Ovary (tissue), 3 donors: Measurements from ENCODE around the gene RGS13.

Experiments
- POLR2A ChIP-seq: fragments of 450-650 bp; IDR thresholded peaks from one replicate; pipeline ENCODE4 v1.6.1; 2017; ENCODE audit warnings: antibody characterized with exemption, mild to moderate bottlenecking, moderate library complexity
- TF ChIP-seq, protein P1 (sequence below), 3 donors: fragments of 450-650 bp in 2 of 3; fragments of 200-600 bp in 1 of 3; IDR thresholded peaks; one replicate each; pipeline versions ENCODE4 v1.5.1 to v1.8.0; 2016 to 2022; ENCODE audit warnings: antibody characterized with exemption in 3 of 3, mild to moderate bottlenecking in 1 of 3
- donor health status: DM: no; HTN: no; CAD: no.

DNA sequence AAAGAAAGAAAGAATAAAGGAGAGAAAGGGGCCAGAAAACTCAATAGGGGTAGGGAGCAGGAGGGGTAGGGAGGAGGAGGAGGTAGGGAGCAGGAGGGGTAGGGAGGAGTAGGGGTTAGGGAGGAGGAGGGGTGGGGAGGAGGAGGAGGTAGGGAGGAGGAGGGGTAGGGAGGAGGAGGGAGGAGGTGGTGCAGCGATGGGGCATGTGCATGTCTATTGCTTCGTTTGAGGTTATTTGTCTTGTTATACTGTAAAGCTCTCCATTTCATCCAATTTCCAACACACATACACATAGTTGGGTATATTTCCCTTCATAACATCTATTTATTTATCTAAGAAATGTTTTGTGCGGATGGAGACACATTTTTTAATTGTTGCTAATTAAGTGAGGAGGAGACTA, 40.6 kb upstream of the RGS13 start:
- TF ChIP-seq, protein P1, sequence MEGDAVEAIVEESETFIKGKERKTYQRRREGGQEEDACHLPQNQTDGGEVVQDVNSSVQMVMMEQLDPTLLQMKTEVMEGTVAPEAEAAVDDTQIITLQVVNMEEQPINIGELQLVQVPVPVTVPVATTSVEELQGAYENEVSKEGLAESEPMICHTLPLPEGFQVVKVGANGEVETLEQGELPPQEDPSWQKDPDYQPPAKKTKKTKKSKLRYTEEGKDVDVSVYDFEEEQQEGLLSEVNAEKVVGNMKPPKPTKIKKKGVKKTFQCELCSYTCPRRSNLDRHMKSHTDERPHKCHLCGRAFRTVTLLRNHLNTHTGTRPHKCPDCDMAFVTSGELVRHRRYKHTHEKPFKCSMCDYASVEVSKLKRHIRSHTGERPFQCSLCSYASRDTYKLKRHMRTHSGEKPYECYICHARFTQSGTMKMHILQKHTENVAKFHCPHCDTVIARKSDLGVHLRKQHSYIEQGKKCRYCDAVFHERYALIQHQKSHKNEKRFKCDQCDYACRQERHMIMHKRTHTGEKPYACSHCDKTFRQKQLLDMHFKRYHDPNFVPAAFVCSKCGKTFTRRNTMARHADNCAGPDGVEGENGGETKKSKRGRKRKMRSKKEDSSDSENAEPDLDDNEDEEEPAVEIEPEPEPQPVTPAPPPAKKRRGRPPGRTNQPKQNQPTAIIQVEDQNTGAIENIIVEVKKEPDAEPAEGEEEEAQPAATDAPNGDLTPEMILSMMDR (IDR thresholded peaks at IDR 0.05) = no peak
- no peak for TF ChIP-seq POLR2A
